ENCODE measurements around the gene NFYA.

DNA sequence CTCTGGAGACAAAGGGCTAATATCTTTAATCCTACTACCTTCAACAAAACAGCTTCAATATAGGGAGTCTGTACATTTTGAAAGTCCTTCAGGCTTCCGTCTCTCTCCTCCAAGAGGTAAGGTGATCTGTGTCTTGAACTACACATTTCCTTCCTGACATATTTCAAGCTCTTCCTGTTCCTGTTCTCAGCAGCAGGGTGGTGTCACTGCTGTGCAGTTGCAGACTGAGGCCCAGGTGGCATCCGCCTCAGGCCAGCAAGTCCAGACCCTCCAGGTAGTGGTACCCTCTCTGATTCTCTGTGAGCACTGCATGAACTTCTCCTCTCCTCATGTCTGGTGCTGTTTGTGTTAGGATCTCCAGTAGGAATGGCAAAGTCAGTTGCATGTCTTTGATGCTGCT is 7.8 kb downstream of the NFYA start:
- TF ChIP-seq, protein P1, sequence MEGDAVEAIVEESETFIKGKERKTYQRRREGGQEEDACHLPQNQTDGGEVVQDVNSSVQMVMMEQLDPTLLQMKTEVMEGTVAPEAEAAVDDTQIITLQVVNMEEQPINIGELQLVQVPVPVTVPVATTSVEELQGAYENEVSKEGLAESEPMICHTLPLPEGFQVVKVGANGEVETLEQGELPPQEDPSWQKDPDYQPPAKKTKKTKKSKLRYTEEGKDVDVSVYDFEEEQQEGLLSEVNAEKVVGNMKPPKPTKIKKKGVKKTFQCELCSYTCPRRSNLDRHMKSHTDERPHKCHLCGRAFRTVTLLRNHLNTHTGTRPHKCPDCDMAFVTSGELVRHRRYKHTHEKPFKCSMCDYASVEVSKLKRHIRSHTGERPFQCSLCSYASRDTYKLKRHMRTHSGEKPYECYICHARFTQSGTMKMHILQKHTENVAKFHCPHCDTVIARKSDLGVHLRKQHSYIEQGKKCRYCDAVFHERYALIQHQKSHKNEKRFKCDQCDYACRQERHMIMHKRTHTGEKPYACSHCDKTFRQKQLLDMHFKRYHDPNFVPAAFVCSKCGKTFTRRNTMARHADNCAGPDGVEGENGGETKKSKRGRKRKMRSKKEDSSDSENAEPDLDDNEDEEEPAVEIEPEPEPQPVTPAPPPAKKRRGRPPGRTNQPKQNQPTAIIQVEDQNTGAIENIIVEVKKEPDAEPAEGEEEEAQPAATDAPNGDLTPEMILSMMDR (IDR thresholded peaks at IDR 0.05) = no peak
- TF ChIP-seq POLR2A (IDR thresholded peaks at IDR 0.05) = no peak
